Activated T-cell treated with anti-CD3 and anti-CD28 coated beads for 4 hours (primary cell): ENCODE results near the gene LHFPL6.

ENCODE experiments used
- DNase-seq: peaks from one replicate; pipeline ENCODE4 v3.0.0-alpha.2; 2020

Gene LHFPL6

GRCh38 chr13:39588384-39588783 lies 14.6 kb downstream of the LHFPL6 start:
- DNase-seq: no peak

DNA sequence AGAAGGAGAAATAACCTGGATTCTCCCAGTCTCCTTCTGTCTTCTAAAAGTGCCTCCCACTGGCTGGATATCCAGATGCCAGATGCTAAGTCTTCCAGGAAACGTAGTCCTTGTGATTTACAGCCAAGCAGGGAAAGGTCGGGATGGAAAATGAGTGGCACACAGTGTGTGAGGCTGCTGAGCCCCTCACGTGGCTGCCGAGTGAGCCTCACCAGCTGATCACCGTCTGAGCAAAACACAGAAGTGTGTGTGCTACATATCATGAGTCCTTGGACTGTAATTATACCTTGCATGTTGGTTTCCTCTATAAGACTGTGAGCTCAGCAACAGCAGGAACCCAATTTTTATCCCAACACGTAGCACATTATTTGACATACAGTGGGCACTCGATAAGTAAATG lies 15.1 kb downstream of the LHFPL6 start:
- DNase-seq: no peak

- no peak for DNase-seq
Measured at GRCh38 chr13:39586958-39587605, 15.9 kb downstream of the LHFPL6 start.

DNA sequence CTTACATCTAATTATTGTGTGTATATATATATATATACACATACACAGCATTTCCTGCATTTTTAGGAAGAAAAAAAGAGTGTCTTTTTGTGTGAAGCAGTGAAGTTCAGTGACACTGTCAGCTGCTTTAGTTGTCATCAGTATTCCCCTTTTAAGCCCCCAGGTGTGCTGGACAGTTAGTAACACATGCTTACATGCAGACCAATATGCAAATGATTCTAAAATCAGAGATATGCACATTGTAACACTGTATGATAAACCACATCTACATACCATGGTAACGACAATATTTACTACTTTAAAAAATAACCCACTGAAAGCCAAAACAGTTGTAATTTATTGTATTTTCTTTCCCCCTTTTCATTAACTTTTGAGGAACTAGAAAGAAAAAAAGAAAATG lies 16.8 kb downstream of the LHFPL6 start:
- no peak for DNase-seq

GRCh38 chr13:39585219-39585618 lies 17.8 kb downstream of the LHFPL6 start:
- DNase-seq: no peak

DNA sequence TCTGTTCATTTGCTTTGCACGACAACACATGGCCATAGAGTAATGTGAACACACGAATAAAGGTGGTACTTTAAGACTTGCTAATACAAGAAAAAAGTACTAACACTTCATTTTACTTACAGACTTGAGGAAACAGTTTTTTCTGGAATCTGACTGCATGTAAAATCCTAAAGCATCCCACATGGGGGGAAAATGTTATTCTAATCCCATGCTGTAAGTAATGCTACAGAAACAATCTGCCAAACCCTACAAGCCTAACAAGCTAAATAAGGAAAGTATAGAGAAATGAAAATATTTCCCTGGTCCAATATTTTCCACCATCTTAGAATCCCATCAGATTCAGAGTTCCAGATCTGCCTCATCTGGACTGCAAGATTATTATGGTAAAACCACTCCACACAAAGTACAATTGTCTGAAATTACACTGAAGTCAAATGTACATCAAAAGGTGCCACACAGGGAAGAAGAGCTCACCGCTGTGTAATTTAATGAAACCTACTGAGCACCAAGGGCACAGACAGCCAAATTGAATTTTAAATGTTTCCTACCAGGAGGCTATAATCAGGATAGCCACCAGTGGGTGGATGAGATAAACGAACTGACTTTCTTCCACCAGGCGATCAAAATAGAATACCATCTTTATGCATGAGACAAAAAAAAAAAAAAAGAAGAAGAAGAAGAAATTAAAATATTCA lies 22.0 kb downstream of the LHFPL6 start:
- no peak for DNase-seq

- no peak for DNase-seq
Measured at GRCh38 chr13:39578821-39579291, 24.1 kb downstream of the LHFPL6 start.

- DNase-seq: no peak
Measured at GRCh38 chr13:39577838-39578491, 25.0 kb downstream of the LHFPL6 start.

- DNase-seq: no peak
Measured at GRCh38 chr13:39577203-39577602, 25.8 kb downstream of the LHFPL6 start.

GRCh38 chr13:39575641-39576238 lies 27.3 kb downstream of the LHFPL6 start:
- DNase-seq: no peak

DNA sequence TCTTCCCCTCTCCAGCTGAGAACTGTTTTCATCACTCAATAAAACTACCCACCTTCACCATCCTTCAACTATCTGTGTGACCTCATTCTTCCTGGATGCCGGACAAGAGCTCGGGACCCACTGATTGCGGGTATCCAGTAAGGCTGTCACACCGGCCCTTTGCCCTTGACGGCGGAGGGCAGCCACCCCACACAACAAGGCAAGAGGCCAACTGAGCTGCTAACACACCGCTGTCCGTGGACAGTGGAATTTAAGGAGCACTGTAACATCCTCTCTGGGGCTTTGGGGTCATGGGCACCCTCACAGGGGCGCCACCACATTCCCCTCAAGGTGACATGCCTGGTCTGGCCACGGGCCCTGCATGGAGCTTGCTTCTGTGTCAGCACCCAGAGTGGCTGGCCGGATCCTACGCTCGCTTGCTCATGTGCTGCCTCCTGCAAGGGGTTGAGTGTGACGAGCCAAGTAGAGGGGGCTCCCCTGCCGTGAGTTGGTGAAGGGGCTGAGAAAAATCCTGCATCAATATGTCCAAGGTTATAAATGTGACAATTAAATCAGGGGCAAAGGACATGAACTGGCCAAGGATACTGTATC lies 31.4 kb downstream of the LHFPL6 start:
- no peak for DNase-seq

DNA sequence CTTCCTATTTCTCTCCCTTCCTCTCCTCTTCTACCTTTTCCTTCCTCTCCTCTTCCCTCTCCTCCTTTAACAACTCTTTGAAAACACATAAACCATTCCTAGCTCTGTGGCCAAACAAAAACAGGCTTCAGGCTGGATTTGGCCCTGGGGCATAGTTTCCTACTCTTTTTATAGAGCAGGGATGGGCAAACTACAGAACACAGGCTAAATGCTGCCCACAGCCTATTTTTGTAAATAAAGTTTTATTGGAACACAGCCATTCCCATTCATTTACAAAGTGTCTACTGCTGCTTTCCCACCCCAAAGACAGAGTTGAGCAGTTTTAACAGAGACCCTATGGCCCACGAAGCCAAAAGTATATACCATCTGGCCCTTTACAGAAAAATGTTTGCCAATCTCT lies 35.4 kb downstream of the LHFPL6 start:
- no peak for DNase-seq

GRCh38 chr13:39566216-39566869 lies 36.6 kb downstream of the LHFPL6 start:
- DNase-seq: no peak

- no peak for DNase-seq
Measured at GRCh38 chr13:39565036-39565949, 37.7 kb downstream of the LHFPL6 start.

GRCh38 chr13:39563470-39563735 lies 39.6 kb downstream of the LHFPL6 start:
- DNase-seq: no peak

GRCh38 chr13:39561971-39562370 lies 41.0 kb downstream of the LHFPL6 start:
- no peak for DNase-seq

GRCh38 chr13:39559847-39560246 lies 43.1 kb downstream of the LHFPL6 start:
- no peak for DNase-seq

- DNase-seq: no peak
Measured at GRCh38 chr13:39557285-39557955, 45.6 kb downstream of the LHFPL6 start.

DNA sequence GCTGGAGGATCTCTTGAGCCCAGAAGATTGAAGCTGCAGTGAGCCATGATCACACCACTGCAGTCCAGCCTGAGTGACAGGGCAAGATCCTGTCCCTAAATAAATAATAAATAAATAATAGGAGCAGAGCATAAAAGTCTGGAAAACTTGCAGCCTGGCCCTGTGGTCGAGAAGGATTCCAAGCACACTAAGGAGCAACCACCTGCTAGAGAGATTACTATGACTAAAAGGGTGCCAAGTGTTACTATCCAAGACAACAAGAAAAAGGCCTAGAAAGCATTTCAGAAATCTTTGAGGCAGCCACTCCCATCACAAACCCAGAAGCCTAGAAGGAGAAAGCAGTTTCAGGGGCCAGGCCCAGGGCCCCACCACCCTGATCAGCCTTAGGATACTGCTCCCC lies 46.1 kb downstream of the LHFPL6 start:
- DNase-seq: no peak

- DNase-seq: no peak
Measured at GRCh38 chr13:39554371-39554770, 48.6 kb downstream of the LHFPL6 start.

- no peak for DNase-seq
Measured at GRCh38 chr13:39552246-39552645, 50.7 kb downstream of the LHFPL6 start.
